ENCODE data around the gene E2F1.
A peak's percentile ranks its signal among the peaks of the same experiment; 100 is the strongest.

The E2F1 gene

GRCh38 chr20:33686100-33686983 lies at the start of gene E2F1:
Gene E2F1 (minus strand): TSS chr20:33686385. CDS start chr20:33686264, 121 bp downstream.
- DNase-seq, result peak; percentile 85

- peak; percentile 68 for DNase-seq
Measured at GRCh38 chr20:33733654-33734576, 47.7 kb upstream of the E2F1 start.

- DNase-seq, result no peak
Measured at GRCh38 chr20:33732166-33732970, 46.2 kb upstream of the E2F1 start.

GRCh38 chr20:33731693-33732165 lies 45.5 kb upstream of the E2F1 start, which contains the start of gene ZNF341:
Gene ZNF341 (plus strand): TSS chr20:33731996. CDS start chr20:33732022, 26 bp downstream.
- DNase-seq, result peak; percentile 80

GRCh38 chr20:33730946-33731692 lies 44.9 kb upstream of the E2F1 start:
- no peak for DNase-seq

- no peak for DNase-seq
Measured at GRCh38 chr20:33729101-33729500, 42.9 kb upstream of the E2F1 start.

GRCh38 chr20:33728463-33728862 lies 42.3 kb upstream of the E2F1 start:
- no peak for DNase-seq

- DNase-seq, result no peak
Measured at GRCh38 chr20:33727806-33728205, 41.6 kb upstream of the E2F1 start.

GRCh38 chr20:33727115-33727479 lies 40.9 kb upstream of the E2F1 start:
- DNase-seq, result no peak

GRCh38 chr20:33725607-33726264 lies 39.6 kb upstream of the E2F1 start:
- DNase-seq, result no peak

GRCh38 chr20:33724439-33725094 lies 38.4 kb upstream of the E2F1 start:
- no peak for DNase-seq

- no peak for DNase-seq
Measured at GRCh38 chr20:33721391-33722140, 35.4 kb upstream of the E2F1 start.

GRCh38 chr20:33719989-33720709 lies 34.0 kb upstream of the E2F1 start, which contains the start of gene PXMP4:
Gene PXMP4 (minus strand): TSS chr20:33720310. CDS start chr20:33720207, 103 bp downstream.
- peak; percentile 97 for DNase-seq

- no peak for DNase-seq
Measured at GRCh38 chr20:33719277-33719988, 33.2 kb upstream of the E2F1 start.

- no peak for DNase-seq
Measured at GRCh38 chr20:33716498-33716897, 30.3 kb upstream of the E2F1 start.

GRCh38 chr20:33713865-33714367 lies 27.7 kb upstream of the E2F1 start:
- no peak for DNase-seq

GRCh38 chr20:33711446-33711738 lies 25.2 kb upstream of the E2F1 start:
- no peak for DNase-seq

GRCh38 chr20:33710681-33711445 lies 24.7 kb upstream of the E2F1 start:
- DNase-seq, result no peak
